MM.1S (cell line): ENCODE data around the gene MS4A13.

Experiments used
- DNase-seq: peaks from one replicate; pipeline ENCODE4 v3.0.0-alpha.2; 2015
- H2AFZ ChIP-seq: fragments of 300-600 bp; sonication (generic); 2 replicates; pipeline ENCODE4 v1.6.0; 2016; ENCODE audit warnings: antibody characterized with exemption, low read length
- H3F3A ChIP-seq: fragments of 300-600 bp; sonication (generic); 2 replicates; pipeline ENCODE4 v1.6.1; 2016; ENCODE audit warnings: mild to moderate bottlenecking, antibody characterized with exemption, low read length, moderate library complexity, mixed read lengths; ENCODE audit not compliant: insufficient read depth
- H3K27ac ChIP-seq: fragments of 300-600 bp; sonication (generic); 2 replicates; pipeline ENCODE4 v1.5.1; 2016; ENCODE audit warnings: mild to moderate bottlenecking, low read length
- H3K27me3 ChIP-seq: fragments of 300-600 bp; sonication (generic); replicated peaks from 2 replicates; pipeline ENCODE4 v1.6.0; 2016; ENCODE audit warnings: low read length; ENCODE audit not compliant: insufficient read depth
- H3K36me3 ChIP-seq: fragments of 300-600 bp; sonication (generic); replicated peaks from 2 replicates; pipeline ENCODE4 v1.6.1; 2016; ENCODE audit warnings: mild to moderate bottlenecking, low read length, mixed read lengths; ENCODE audit not compliant: insufficient read depth
- H3K4me1 ChIP-seq: fragments of 300-600 bp; sonication (generic); 2 replicates; pipeline ENCODE4 v1.6.1; 2016; ENCODE audit warnings: low read length, mixed read lengths
- H3K4me2 ChIP-seq: fragments of 300-600 bp; sonication (generic); 2 replicates; pipeline ENCODE4 v1.6.0; 2016; ENCODE audit warnings: low read depth, low read length
- H3K4me3 ChIP-seq: fragments of 300-600 bp; sonication (generic); 2 replicates; pipeline ENCODE4 v1.5.1; 2016; ENCODE audit warnings: low read length, mixed read lengths
- H3K79me2 ChIP-seq: fragments of 300-600 bp; sonication (generic); 2 replicates; pipeline ENCODE4 v1.6.1; 2016; ENCODE audit warnings: mixed run types, low read length, mixed read lengths
- H3K9ac ChIP-seq: fragments of 300-600 bp; sonication (generic); 2 replicates; pipeline ENCODE4 v1.6.1; 2016; ENCODE audit warnings: low read length, mixed read lengths
- H3K9me2 ChIP-seq: fragments of 300-600 bp; sonication (generic); replicated peaks from 2 replicates; pipeline ENCODE4 v1.6.1; 2016; ENCODE audit warnings: mild to moderate bottlenecking, low read length, mixed read lengths; ENCODE audit not compliant: insufficient read depth
- H3K9me3 ChIP-seq: fragments of 300-600 bp; sonication (generic); replicated peaks from 2 replicates; pipeline ENCODE4 v1.6.1; 2016; ENCODE audit warnings: mild to moderate bottlenecking, low read length, mixed read lengths; ENCODE audit not compliant: insufficient read depth
- H4K20me1 ChIP-seq: fragments of 300-600 bp; sonication (generic); 2 replicates; pipeline ENCODE4 v1.6.1; 2016; ENCODE audit warnings: mild to moderate bottlenecking, low read length, moderate library complexity, mixed read lengths; ENCODE audit not compliant: insufficient read depth
- CTCF ChIP-seq: fragments of 300-600 bp; sonication (generic); IDR thresholded peaks from 2 replicates; pipeline ENCODE4 v1.5.1; 2016; ENCODE audit warnings: antibody characterized with exemption, low read length, mixed read lengths
- EZH2 ChIP-seq: fragments of 300-600 bp; sonication (generic); optimal IDR thresholded peaks from 2 replicates; pipeline ENCODE3; 2017; ENCODE audit warnings: low read depth, mild to moderate bottlenecking, antibody characterized with exemption, low read length, mixed read lengths
- EZH2phosphoT487 ChIP-seq: fragments of 300-600 bp; sonication (generic); IDR thresholded peaks from 2 replicates; pipeline ENCODE4 v1.6.1; 2018; ENCODE audit warnings: antibody characterized with exemption, low read length

Gene MS4A13

GRCh38 chr11:60493454-60493853, 21.7 kb upstream of the MS4A13 start:
- Histone ChIP-seq H4K20me1 (no peaks in the 10 kb centered on the region), H3K4me3 (no peak overlapping the region), H3K4me2 (no peak overlapping the region), H3K27me3 (no peaks in the 10 kb centered on the region), H3K36me3 (no peaks in the 10 kb centered on the region), H2AFZ (no peak overlapping the region), H3K9me3 (no peaks in the 10 kb centered on the region), H3K9ac (no peak overlapping the region), H3K9me2 (no peaks in the 10 kb centered on the region), H3K27ac (no peak overlapping the region), H3K4me1 (peaks cover 19% of the 10 kb centered on the region), H3K79me2 (no peaks in the 10 kb centered on the region), H3F3A (peaks cover 6% of the 10 kb centered on the region)
- TF ChIP-seq CTCF (no peak), EZH2phosphoT487 (no peak), EZH2 (no peak)
- DNase-seq: no peak

GRCh38 chr11:60498399-60498798, 16.8 kb upstream of the MS4A13 start:
- Histone ChIP-seq H4K20me1 (no peaks in the 10 kb centered on the region), H3K4me1 (peaks cover 30% of the 10 kb centered on the region), H3K9me3 (no peaks in the 10 kb centered on the region), H3K79me2 (no peaks in the 10 kb centered on the region), H2AFZ (peak overlapping the region; percentile 41), H3F3A (peaks cover 18% of the 10 kb centered on the region), H3K27me3 (no peaks in the 10 kb centered on the region), H3K36me3 (no peaks in the 10 kb centered on the region), H3K4me2 (peak overlapping the region; percentile 61), H3K27ac (peak overlapping the region; percentile 84), H3K9me2 (no peaks in the 10 kb centered on the region), H3K4me3 (no peak overlapping the region), H3K9ac (peak overlapping the region; percentile 21; the same call in 1 of the 2 replicates)
- TF ChIP-seq CTCF (no peak), EZH2 (no peak), EZH2phosphoT487 (no peak)
- no peak for DNase-seq

- no peak overlapping the region for H3K4me3 ChIP-seq
- H2AFZ ChIP-seq: peak overlapping the region; percentile 41
- H3K9me2 ChIP-seq: no peaks in the 10 kb centered on the region
- DNase-seq: peak; percentile 87
- peak overlapping the region; percentile 22; the same call in 1 of the 2 replicates for H3K9ac ChIP-seq
- no peaks in the 10 kb centered on the region for H3K27me3 ChIP-seq
- no peaks in the 10 kb centered on the region for H3K36me3 ChIP-seq
- H3K4me2 ChIP-seq: peak overlapping the region; percentile 61
- peak overlapping the region; percentile 84 for H3K27ac ChIP-seq
- no peaks in the 10 kb centered on the region for H4K20me1 ChIP-seq
- H3K4me1 ChIP-seq: peaks cover 32% of the 10 kb centered on the region
- TF ChIP-seq EZH2 (no peak), CTCF (no peak), EZH2phosphoT487 (no peak)
- H3K9me3 ChIP-seq: no peaks in the 10 kb centered on the region
- H3K79me2 ChIP-seq: no peaks in the 10 kb centered on the region
- H3F3A ChIP-seq: peaks cover 18% of the 10 kb centered on the region
These were observed 16.3 kb upstream of the MS4A13 start for GRCh38 chr11:60498853-60499252.
